Measurements from ENCODE around the gene CLCN6.

- TF ChIP-seq GATA3 (IDR thresholded peaks at IDR 0.05; ENCODE audit: low read depth, low read length) (no peak), GATA2 (IDR thresholded peaks at IDR 0.05; ENCODE audit: low read depth, low read length) (no peak)
Observed at GRCh38 chr1:11888206-11888876, 82.3 kb downstream of the CLCN6 start.

All from SH-SY5Y (cell line).